Stimulated activated naive B cell treated with anti-CD40 and anti-IgM and Interleukin-4, amounts not matched to agents 10 μg/mL and 1 μg/mL and 100 μg/mL, for 72 hours (primary cell): ENCODE results near the gene PRMT9.

Experiments used
- ATAC-seq, 2 donors: fragments of 150-1000 bp; cut with Tn5 transposase; replicated peaks; 2 replicates each; pipeline ENCODE4 v1.10.0; 2021; ENCODE audit warnings: moderate library complexity in 1 of 2
- DNase-seq: peaks from one replicate; pipeline ENCODE4 v3.0.0; 2021
- H3K27ac Mint-ChIP-seq: one replicate; pipeline ENCODE4 v1.8.0; 2022; ENCODE audit warnings: mild to moderate bottlenecking, mixed read lengths
- H3K27me3 Mint-ChIP-seq, 2 donors: one replicate each; pipeline ENCODE4 v1.8.0; 2022; ENCODE audit warnings: mixed read lengths in 2 of 2
- H3K36me3 Mint-ChIP-seq, 2 donors: one replicate each; pipeline ENCODE4 v1.8.0; 2022; ENCODE audit warnings: mixed read lengths in 2 of 2, mild to moderate bottlenecking in 1 of 2
- H3K4me1 Mint-ChIP-seq, 2 donors: one replicate each; pipeline ENCODE4 v1.8.0; 2022; ENCODE audit warnings: mixed read lengths in 2 of 2, mild to moderate bottlenecking in 1 of 2
- H3K4me3 Mint-ChIP-seq, 2 donors: one replicate each; pipeline ENCODE4 v1.8.0; 2022; ENCODE audit warnings: mild to moderate bottlenecking in 2 of 2, mixed read lengths in 2 of 2, moderate library complexity in 1 of 2
- H3K9me3 Mint-ChIP-seq, 2 donors: one replicate each; pipeline ENCODE4 v1.8.0; 2022; ENCODE audit warnings: mixed read lengths in 2 of 2, mild to moderate bottlenecking in 1 of 2

Gene PRMT9

DNA sequence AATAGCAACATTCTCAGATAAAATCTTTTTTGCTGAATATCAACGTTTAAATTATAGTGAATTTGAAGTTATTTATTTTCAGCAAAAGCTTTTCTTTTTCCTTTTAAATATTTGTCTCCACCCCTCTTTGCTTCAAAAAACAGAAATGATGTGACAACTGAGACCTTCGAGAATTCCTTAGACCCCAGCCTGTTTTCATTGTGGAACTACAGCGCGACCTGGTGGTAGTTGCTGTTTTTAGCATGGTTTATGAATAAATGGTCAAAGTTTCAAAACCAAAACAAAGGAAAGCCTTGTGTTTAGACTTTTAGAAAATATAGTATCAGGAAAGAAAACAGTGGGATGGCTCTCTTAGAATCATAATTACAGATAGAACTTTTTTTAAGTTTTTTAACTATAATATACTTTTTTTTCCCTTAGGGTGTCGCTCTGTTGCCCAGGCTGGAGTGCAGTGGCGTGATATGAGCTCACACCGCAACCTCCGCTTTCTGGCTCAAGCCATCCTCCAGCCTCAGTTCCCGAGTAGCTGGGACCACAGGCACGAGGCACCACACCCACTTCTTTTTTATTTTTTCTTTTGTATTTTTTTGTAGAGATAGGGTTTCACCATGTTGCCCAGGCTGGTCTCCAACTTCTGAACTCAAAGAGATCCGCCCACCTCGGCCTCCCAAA is 93.6 kb downstream of the PRMT9 start:
- DNase-seq (peak; percentile 8), ATAC-seq (no peak)
- Mint-ChIP-seq H3K9me3 (peaks cover 1 to 2% of the 10 kb centered on the region in 2 donors), H3K27me3 (peaks cover 20 to 27% of the 10 kb centered on the region in 2 donors), H3K4me3 (no peak overlapping the region), H3K36me3 (peaks cover 0 to 2% of the 10 kb centered on the region in 2 donors), H3K27ac (no peak overlapping the region), H3K4me1 (no peaks in the 10 kb centered on the region)

GRCh38 chr4:147589586-147589985 is 94.4 kb downstream of the PRMT9 start:
- Mint-ChIP-seq H3K4me1 (no peaks in the 10 kb centered on the region), H3K36me3 (peaks cover 0 to 3% of the 10 kb centered on the region in 2 donors), H3K9me3 (peaks cover 5 to 7% of the 10 kb centered on the region in 2 donors), H3K27ac (no peak overlapping the region), H3K27me3 (peaks cover 24 to 27% of the 10 kb centered on the region in 2 donors), H3K4me3 (no peak overlapping the region)
- no peak for ATAC-seq
- no peak for DNase-seq
